ENCODE results near the gene ALG10. TPM values are rescaled to one million over a fixed set of nuclear protein-coding genes. Genes with fewer than 3 reads are reported as not detected.
"Not testable (repeated sequence)": the region's sequence is repeated elsewhere in the genome, so short reads cannot be mapped to it uniquely, and the experiment has no call there.

ALG10 gene, protein sequence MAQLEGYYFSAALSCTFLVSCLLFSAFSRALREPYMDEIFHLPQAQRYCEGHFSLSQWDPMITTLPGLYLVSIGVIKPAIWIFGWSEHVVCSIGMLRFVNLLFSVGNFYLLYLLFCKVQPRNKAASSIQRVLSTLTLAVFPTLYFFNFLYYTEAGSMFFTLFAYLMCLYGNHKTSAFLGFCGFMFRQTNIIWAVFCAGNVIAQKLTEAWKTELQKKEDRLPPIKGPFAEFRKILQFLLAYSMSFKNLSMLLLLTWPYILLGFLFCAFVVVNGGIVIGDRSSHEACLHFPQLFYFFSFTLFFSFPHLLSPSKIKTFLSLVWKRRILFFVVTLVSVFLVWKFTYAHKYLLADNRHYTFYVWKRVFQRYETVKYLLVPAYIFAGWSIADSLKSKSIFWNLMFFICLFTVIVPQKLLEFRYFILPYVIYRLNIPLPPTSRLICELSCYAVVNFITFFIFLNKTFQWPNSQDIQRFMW
- 10 to 100 TPM; 17.0 to 18.7 (median 17.2) TPM for total RNA-seq

DNA sequence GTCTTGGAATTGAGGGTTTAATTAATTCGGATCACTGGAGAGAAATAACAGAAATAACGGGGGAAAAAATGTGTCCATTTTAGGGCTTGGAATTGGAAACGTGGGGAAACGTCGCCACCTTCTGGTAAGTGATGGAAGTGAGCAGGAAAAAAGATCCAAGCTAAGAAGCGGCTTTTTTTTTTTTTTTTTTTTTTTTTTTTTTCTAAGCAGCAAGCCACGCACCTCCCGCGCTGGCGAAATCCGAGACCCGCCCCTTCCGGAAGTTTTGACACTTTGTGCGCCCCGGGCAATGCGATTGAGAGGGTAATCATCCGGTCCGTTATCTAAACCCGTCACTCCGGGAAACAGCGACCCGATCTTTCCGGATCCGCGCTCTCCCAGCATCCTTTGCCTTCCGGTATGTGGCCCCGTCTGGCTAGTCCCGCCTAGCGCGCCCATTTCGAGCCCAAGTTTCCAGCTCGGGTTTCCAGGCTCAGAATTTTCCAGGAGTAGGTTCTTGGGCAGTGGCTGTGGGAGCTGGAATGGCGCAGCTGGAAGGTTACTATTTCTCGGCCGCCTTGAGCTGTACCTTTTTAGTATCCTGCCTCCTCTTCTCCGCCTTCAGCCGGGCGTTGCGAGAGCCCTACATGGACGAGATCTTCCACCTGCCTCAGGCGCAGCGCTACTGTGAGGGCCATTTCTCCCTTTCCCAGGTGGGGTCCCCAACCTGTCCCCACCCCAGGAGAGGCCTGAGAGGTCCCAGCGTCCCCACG, at the start of gene ALG10:
ALG10 (plus strand) TSS at position 418 of the 752 bp plus-strand sequence; CDS start at position 522, 104 bp downstream.
- no peaks in the 10 kb centered on the region for H3K27me3 Mint-ChIP-seq (ENCODE audit: low read depth)
- peaks cover 9% of the 10 kb centered on the region for H3K36me3 Mint-ChIP-seq (ENCODE audit: insufficient read depth)
- ATAC-seq (peak; percentile 100), DNase-seq (peak; percentile 94)
- H3K4me1 Mint-ChIP-seq (ENCODE audit: low read depth) = peaks cover 22% of the 10 kb centered on the region
- no peaks in the 10 kb centered on the region for H3K9me3 Mint-ChIP-seq
- peak within 1 kb of the TSS; percentile 97 for H3K4me3 Mint-ChIP-seq

GRCh38 chr12:33972884-33973283, 49.4 kb upstream of the ALG10 start:
- not testable (repeated sequence) for H3K27me3 Mint-ChIP-seq (ENCODE audit: low read depth); H3K4me3 Mint-ChIP-seq; H3K4me1 Mint-ChIP-seq (ENCODE audit: low read depth); ATAC-seq; H3K9me3 Mint-ChIP-seq; H3K36me3 Mint-ChIP-seq (ENCODE audit: insufficient read depth); DNase-seq

DNA sequence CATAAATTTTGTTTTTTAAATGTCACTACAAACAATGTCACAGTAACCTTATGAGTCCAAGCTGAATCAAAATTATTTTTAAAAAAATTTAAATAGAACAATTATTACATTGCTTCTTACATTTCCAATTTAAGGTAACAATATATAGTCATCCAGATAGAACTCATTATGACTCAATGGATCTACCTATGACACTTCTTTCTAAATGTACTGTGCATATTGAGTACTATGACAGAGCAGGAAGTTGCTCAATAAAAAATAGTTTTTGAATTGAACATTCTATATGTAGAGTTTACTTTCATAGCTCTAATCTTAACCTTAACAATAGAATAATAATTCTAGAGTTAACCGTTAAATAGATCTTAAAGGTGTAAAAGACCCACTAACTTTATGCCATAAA, 44.4 kb upstream of the ALG10 start:
- Mint-ChIP-seq H3K4me3 (no peak overlapping the region), H3K4me1 (ENCODE audit: low read depth) (no peaks in the 10 kb centered on the region), H3K36me3 (ENCODE audit: insufficient read depth) (no peaks in the 10 kb centered on the region), H3K27me3 (ENCODE audit: low read depth) (peaks cover 4% of the 10 kb centered on the region), H3K9me3 (no peaks in the 10 kb centered on the region)
- ATAC-seq (no peak), DNase-seq (no peak)

GRCh38 chr12:33988197-33988805, 34.0 kb upstream of the ALG10 start:
- ATAC-seq (no peak), DNase-seq (no peak)
- H3K36me3 Mint-ChIP-seq (ENCODE audit: insufficient read depth) = no peaks in the 10 kb centered on the region
- no peaks in the 10 kb centered on the region for H3K9me3 Mint-ChIP-seq
- no peaks in the 10 kb centered on the region for H3K27me3 Mint-ChIP-seq (ENCODE audit: low read depth)
- H3K4me1 Mint-ChIP-seq (ENCODE audit: low read depth) = no peaks in the 10 kb centered on the region
- H3K4me3 Mint-ChIP-seq = no peak overlapping the region

GRCh38 chr12:33988913-33989312, 33.4 kb upstream of the ALG10 start:
- ATAC-seq (no peak), DNase-seq (no peak)
- no peak overlapping the region for H3K4me3 Mint-ChIP-seq
- no peaks in the 10 kb centered on the region for H3K9me3 Mint-ChIP-seq
- H3K36me3 Mint-ChIP-seq (ENCODE audit: insufficient read depth) = no peaks in the 10 kb centered on the region
- no peaks in the 10 kb centered on the region for H3K4me1 Mint-ChIP-seq (ENCODE audit: low read depth)
- peaks cover 2% of the 10 kb centered on the region for H3K27me3 Mint-ChIP-seq (ENCODE audit: low read depth)

DNA sequence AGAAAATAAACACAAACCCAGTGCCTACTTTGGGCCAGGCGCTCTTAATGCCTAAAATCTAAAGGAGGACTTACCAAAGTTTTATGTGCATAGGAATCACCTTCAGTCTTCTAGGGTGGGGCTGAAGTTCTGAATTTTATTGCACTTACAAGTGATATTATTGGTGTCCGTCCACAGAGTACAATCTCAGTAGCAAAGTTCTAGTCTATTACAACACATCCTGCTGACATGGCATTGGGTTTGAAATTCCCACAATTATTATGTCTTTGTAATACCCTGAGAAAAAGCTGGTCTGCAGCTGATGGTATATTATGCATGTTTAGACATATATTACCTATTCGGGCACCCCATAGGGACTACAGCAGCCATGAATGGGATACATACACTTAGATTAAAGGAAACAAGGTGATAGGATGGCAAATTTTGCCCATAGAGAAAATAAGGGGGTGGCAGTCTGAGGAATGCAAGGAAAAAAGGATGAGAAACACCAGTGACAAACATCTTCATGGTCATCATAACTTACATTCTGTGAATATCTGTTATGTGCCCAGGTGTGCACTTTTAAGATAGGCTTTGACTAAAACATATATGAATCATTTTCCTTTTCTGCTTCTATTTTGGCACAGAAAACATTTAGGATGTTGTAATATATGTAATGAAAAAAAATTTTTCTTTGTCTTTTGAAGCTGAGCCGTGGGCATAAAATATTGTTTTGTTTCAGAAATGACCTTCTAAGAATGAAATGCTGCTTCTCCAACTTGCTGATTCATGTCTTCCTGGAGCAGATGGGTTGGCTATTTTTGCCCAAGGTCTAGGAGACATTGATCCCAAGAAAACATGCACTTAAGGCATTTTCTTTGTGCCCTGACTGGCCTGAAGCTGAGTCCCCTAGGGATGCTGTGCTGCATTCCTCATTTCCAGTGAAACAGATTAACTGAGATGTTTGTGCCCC, 27.2 kb upstream of the ALG10 start:
- Mint-ChIP-seq H3K4me1 (ENCODE audit: low read depth) (no peaks in the 10 kb centered on the region), H3K4me3 (no peak overlapping the region), H3K27me3 (ENCODE audit: low read depth) (peaks cover 13% of the 10 kb centered on the region), H3K9me3 (no peaks in the 10 kb centered on the region), H3K36me3 (ENCODE audit: insufficient read depth) (no peaks in the 10 kb centered on the region)
- no peak for DNase-seq
- ATAC-seq = no peak

DNA sequence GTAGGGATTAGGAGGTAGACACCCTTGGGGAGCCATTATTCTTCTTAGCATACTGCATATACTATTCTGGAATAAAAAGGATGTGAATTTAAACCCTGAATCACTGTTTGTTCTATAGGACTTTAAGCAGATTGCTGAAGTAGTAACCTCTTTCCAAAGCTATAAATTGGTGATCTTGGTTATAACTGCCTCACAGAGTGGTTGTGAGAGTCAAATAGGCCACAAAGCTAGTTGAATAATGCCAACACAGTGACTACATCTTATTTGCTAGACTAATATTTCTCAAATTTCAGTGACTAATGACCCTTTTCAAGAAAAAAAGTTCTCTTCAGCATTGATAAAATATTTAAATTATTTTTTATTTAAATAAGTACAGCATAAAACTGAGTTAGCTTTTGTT, 13.5 kb upstream of the ALG10 start:
- H3K4me3 Mint-ChIP-seq; H3K4me1 Mint-ChIP-seq (ENCODE audit: low read depth); H3K36me3 Mint-ChIP-seq (ENCODE audit: insufficient read depth); H3K9me3 Mint-ChIP-seq; DNase-seq; H3K27me3 Mint-ChIP-seq (ENCODE audit: low read depth); ATAC-seq: not testable (repeated sequence)

DNA sequence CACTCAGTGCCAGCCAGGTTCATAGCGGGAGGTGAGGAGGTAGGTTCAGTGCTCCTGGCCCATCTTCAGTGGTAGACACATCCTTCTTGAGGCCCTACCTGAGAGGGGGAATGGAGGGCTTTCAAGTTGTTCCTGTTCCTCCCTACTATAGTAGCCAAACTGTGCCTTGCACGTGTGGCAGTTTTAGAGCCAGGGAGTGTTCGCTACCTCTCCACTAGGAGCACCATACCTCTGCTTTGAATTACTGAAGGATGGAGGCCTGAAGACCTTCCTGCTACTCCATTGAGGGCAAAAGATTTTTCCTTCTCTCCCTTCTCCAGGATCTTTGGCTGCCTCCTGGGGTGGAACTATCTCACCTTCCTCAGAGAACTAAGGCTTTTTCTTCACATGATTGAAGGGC, 5.9 kb upstream of the ALG10 start:
- Mint-ChIP-seq H3K27me3 (ENCODE audit: low read depth) (peaks cover 11% of the 10 kb centered on the region), H3K36me3 (ENCODE audit: insufficient read depth) (no peaks in the 10 kb centered on the region), H3K9me3 (no peaks in the 10 kb centered on the region), H3K4me3 (no peak overlapping the region), H3K4me1 (ENCODE audit: low read depth) (peaks cover 5% of the 10 kb centered on the region)
- no peak for ATAC-seq
- DNase-seq = no peak

- peaks cover 22% of the 10 kb centered on the region for H3K4me1 Mint-ChIP-seq (ENCODE audit: low read depth)
- no peaks in the 10 kb centered on the region for H3K27me3 Mint-ChIP-seq (ENCODE audit: low read depth)
- no peaks in the 10 kb centered on the region for H3K9me3 Mint-ChIP-seq
- ATAC-seq (no peak), DNase-seq (no peak)
- peaks cover 8% of the 10 kb centered on the region for H3K36me3 Mint-ChIP-seq (ENCODE audit: insufficient read depth)
- no peak overlapping the region for H3K4me3 Mint-ChIP-seq
Measured at GRCh38 chr12:34021071-34021470, 1.2 kb upstream of the ALG10 start.

DNA sequence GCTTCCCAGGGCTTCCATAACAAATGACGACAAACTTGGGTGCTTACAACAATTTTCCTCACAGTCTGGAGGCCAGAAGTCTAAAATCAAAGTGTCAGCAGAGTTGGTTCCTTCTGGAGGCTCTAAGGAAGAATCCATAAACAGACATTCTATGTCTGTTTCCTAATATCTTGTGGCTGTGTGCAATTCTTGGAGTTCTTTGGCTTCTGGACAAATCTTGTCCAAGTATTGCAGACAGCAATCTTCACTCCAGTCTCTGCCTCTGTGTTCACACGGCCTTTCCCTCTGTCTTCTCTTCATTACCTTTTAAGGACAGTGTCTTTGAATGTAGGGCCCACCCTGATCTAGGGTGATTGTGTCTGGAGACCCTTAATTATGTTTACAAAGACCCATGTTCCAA, 5.4 kb downstream of the ALG10 start:
- DNase-seq; H3K4me3 Mint-ChIP-seq; H3K27me3 Mint-ChIP-seq (ENCODE audit: low read depth); H3K36me3 Mint-ChIP-seq (ENCODE audit: insufficient read depth); H3K9me3 Mint-ChIP-seq; ATAC-seq: not testable (repeated sequence)
- peaks cover 12% of the 10 kb centered on the region for H3K4me1 Mint-ChIP-seq (ENCODE audit: low read depth)

GRCh38 chr12:34030591-34030990, 8.3 kb downstream of the ALG10 start:
- DNase-seq (no peak), ATAC-seq (no peak)
- Mint-ChIP-seq H3K9me3 (no peaks in the 10 kb centered on the region), H3K27me3 (ENCODE audit: low read depth) (no peaks in the 10 kb centered on the region), H3K4me3 (no peak overlapping the region), H3K4me1 (ENCODE audit: low read depth) (no peaks in the 10 kb centered on the region), H3K36me3 (ENCODE audit: insufficient read depth) (peaks cover 3% of the 10 kb centered on the region)

- H3K9me3 Mint-ChIP-seq = no peaks in the 10 kb centered on the region
- no peaks in the 10 kb centered on the region for H3K36me3 Mint-ChIP-seq (ENCODE audit: insufficient read depth)
- H3K4me3 Mint-ChIP-seq = no peak overlapping the region
- ATAC-seq (no peak), DNase-seq (no peak)
- H3K4me1 Mint-ChIP-seq (ENCODE audit: low read depth) = no peaks in the 10 kb centered on the region
- no peaks in the 10 kb centered on the region for H3K27me3 Mint-ChIP-seq (ENCODE audit: low read depth)
Measured at GRCh38 chr12:34033628-34034296, 11.5 kb downstream of the ALG10 start.

DNA sequence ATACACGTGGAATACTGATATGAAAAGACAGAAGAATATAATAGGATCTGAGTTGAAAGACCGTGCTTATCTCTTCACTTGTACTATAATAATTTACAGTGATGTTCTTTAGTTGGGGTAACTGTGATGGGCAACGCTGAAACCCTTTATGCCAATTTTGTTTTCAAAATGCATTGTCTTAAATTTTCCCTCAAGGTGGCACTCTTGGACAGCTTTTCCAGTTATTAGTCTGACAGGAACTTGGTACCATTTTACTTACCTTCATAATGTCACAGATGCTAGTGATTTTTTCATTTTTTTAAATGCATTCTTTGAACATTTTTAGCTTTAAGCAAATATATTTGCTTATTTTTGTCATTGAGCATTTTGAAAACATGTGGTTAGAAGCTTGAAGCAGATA, 16.1 kb downstream of the ALG10 start:
- DNase-seq; ATAC-seq; H3K9me3 Mint-ChIP-seq; H3K4me3 Mint-ChIP-seq; H3K4me1 Mint-ChIP-seq (ENCODE audit: low read depth); H3K36me3 Mint-ChIP-seq (ENCODE audit: insufficient read depth); H3K27me3 Mint-ChIP-seq (ENCODE audit: low read depth): not testable (repeated sequence)

Measured in activated T-cell treated with anti-CD3 and anti-CD28 coated beads, Interleukin-2, amount 50 U/mL, for 4 hours (primary cell).